SK-N-SH treated with all-trans-retinoic acid at 6 μM for 48 hours (cell line): ENCODE measurements around the gene PDE1C.

Experiments
- ATAC-seq: fragments of 200-7000 bp; cut with Tn5 transposase; 3 replicates; pipeline ENCODE4 v1.9.1; 2020; ENCODE audit warnings: mild to moderate bottlenecking, moderate library complexity
- ARNTL ChIP-seq: fragments of 450-650 bp; formaldehyde crosslinking; IDR thresholded peaks from 2 replicates; pipeline ENCODE4 v1.5.0; 2020; ENCODE audit warnings: low read depth, mild to moderate bottlenecking, moderate library complexity, borderline replicate concordance
- BACH2 ChIP-seq: fragments of 250-450 bp; sonication (Bioruptor Pico); IDR thresholded peaks from 2 replicates; pipeline ENCODE4 v1.9.0; 2021; ENCODE audit warnings: mild to moderate bottlenecking, borderline replicate concordance
- CSDC2 ChIP-seq: fragments of 250-450 bp; sonication (Bioruptor Pico); IDR thresholded peaks from 2 replicates; pipeline ENCODE4 v1.5.0; 2020; ENCODE audit warnings: mild to moderate bottlenecking, moderate library complexity
- CSRNP3 ChIP-seq: fragments of 250-450 bp; sonication (Bioruptor Pico); IDR thresholded peaks from 2 replicates; pipeline ENCODE4 v1.5.1; 2021; ENCODE audit warnings: mild to moderate bottlenecking, moderate library complexity
- ESRRG ChIP-seq: fragments of 250-450 bp; sonication (Bioruptor Pico); IDR thresholded peaks from 2 replicates; pipeline ENCODE4 v1.6.1; 2021; ENCODE audit warnings: mild to moderate bottlenecking
- GLIS3 ChIP-seq: fragments of 250-450 bp; sonication (Bioruptor Pico); IDR thresholded peaks from 2 replicates; pipeline ENCODE4 v1.5.0; 2020; ENCODE audit warnings: mild to moderate bottlenecking, moderate library complexity
- ISL1 ChIP-seq: fragments of 250-450 bp; sonication (Bioruptor Pico); IDR thresholded peaks from 2 replicates; pipeline ENCODE4 v2.1.2; 2022; ENCODE audit warnings: mild to moderate bottlenecking, moderate library complexity
- OSR1 ChIP-seq: fragments of 250-450 bp; sonication (Bioruptor Pico); IDR thresholded peaks from 2 replicates; pipeline ENCODE4 v1.8.0; 2022; ENCODE audit warnings: moderate library complexity, mild to moderate bottlenecking, inconsistent platforms
- PPARA ChIP-seq: fragments of 250-450 bp; sonication (Bioruptor Pico); IDR thresholded peaks from 2 replicates; pipeline ENCODE4 v1.5.0; 2020; ENCODE audit warnings: mild to moderate bottlenecking, borderline replicate concordance
- RARB ChIP-seq: fragments of 250-450 bp; sonication (Bioruptor Pico); IDR thresholded peaks from 2 replicates; pipeline ENCODE4 v1.8.0; 2021; ENCODE audit warnings: mild to moderate bottlenecking, moderate library complexity
- SNAI2 ChIP-seq: fragments of 250-450 bp; sonication (Bioruptor Pico); IDR thresholded peaks from 2 replicates; pipeline ENCODE4 v1.5.0; 2020; ENCODE audit warnings: mild to moderate bottlenecking, moderate library complexity
- TCF4 ChIP-seq: fragments of 250-450 bp; sonication (Bioruptor Pico); IDR thresholded peaks from 2 replicates; pipeline ENCODE4 v1.8.0; 2021; ENCODE audit warnings: mild to moderate bottlenecking, moderate library complexity, borderline replicate concordance
- TOX ChIP-seq: fragments of 250-450 bp; sonication (Bioruptor Pico); IDR thresholded peaks from 2 replicates; pipeline ENCODE4 v1.8.0; 2021; ENCODE audit warnings: mild to moderate bottlenecking, moderate library complexity, borderline replicate concordance
- ZC3H10 ChIP-seq: fragments of 250-450 bp; sonication (Bioruptor Pico); IDR thresholded peaks from 2 replicates; pipeline ENCODE4 v1.5.1; 2021; ENCODE audit warnings: mild to moderate bottlenecking, moderate library complexity
- ZFP3 ChIP-seq: fragments of 250-450 bp; sonication (Bioruptor Pico); IDR thresholded peaks from 2 replicates; pipeline ENCODE4 v1.5.0; 2020; ENCODE audit warnings: mild to moderate bottlenecking, moderate library complexity
- ZFP30 ChIP-seq: fragments of 450-650 bp; formaldehyde crosslinking; IDR thresholded peaks from 2 replicates; pipeline ENCODE4 v1.5.0; 2022; ENCODE audit warnings: mild to moderate bottlenecking, moderate library complexity
- ZNF565 ChIP-seq: fragments of 450-650 bp; formaldehyde crosslinking; conservative IDR thresholded peaks from 2 replicates; pipeline ENCODE4 v1.5.0; 2020; ENCODE audit warnings: low read depth, mild to moderate bottlenecking, moderate library complexity
- ZNF70 ChIP-seq: fragments of 450-650 bp; formaldehyde crosslinking; IDR thresholded peaks from 2 replicates; pipeline ENCODE4 v1.5.0; 2020; ENCODE audit warnings: mild to moderate bottlenecking, moderate library complexity
- ZNF8 ChIP-seq: fragments of 450-650 bp; formaldehyde crosslinking; IDR thresholded peaks from 2 replicates; pipeline ENCODE4 v1.5.0; 2020; ENCODE audit warnings: mild to moderate bottlenecking, moderate library complexity
- TF ChIP-seq, protein P1 (sequence below): fragments of 250-450 bp; sonication (Bioruptor Pico); IDR thresholded peaks from 2 replicates; pipeline ENCODE4 v1.8.0; 2020; ENCODE audit warnings: mild to moderate bottlenecking, moderate library complexity, borderline replicate concordance
- TF ChIP-seq, protein P2 (sequence below): fragments of 250-450 bp; sonication (Bioruptor Pico); IDR thresholded peaks from 2 replicates; pipeline ENCODE4 v1.8.0; 2021; ENCODE audit warnings: low read depth, mild to moderate bottlenecking, moderate library complexity, borderline replicate concordance
- TF ChIP-seq, protein P3 (sequence below): fragments of 250-450 bp; sonication (Bioruptor Pico); IDR thresholded peaks from 2 replicates; pipeline ENCODE4 v1.5.1; 2020; ENCODE audit warnings: low read depth, mild to moderate bottlenecking, moderate library complexity

The PDE1C gene

GRCh38 chr7:31710171-31710570 lies 360.0 kb downstream of the PDE1C start:
- no peak for ATAC-seq
- TF ChIP-seq ZNF70 (CRISPR knock-in tag), result no peak
- no peak for TF ChIP-seq RARB
- TF ChIP-seq, all 23 proteins: peak for 0

GRCh38 chr7:31707089-31707488 lies 363.1 kb downstream of the PDE1C start:
- no peak for TF ChIP-seq ZFP30 (CRISPR knock-in tag)
- no peak for TF ChIP-seq GLIS3 (CRISPR knock-in tag)
- TF ChIP-seq ZNF70 (CRISPR knock-in tag), result no peak
- no peak for TF ChIP-seq ZNF8 (CRISPR knock-in tag)
- TF ChIP-seq CSRNP3, result no peak
- TF ChIP-seq, protein P1, sequence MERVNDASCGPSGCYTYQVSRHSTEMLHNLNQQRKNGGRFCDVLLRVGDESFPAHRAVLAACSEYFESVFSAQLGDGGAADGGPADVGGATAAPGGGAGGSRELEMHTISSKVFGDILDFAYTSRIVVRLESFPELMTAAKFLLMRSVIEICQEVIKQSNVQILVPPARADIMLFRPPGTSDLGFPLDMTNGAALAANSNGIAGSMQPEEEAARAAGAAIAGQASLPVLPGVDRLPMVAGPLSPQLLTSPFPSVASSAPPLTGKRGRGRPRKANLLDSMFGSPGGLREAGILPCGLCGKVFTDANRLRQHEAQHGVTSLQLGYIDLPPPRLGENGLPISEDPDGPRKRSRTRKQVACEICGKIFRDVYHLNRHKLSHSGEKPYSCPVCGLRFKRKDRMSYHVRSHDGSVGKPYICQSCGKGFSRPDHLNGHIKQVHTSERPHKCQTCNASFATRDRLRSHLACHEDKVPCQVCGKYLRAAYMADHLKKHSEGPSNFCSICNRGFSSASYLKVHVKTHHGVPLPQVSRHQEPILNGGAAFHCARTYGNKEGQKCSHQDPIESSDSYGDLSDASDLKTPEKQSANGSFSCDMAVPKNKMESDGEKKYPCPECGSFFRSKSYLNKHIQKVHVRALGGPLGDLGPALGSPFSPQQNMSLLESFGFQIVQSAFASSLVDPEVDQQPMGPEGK (CRISPR knock-in tag), result no peak
- TF ChIP-seq ISL1 (CRISPR knock-in tag), result no peak
- TF ChIP-seq ARNTL (CRISPR knock-in tag), result no peak
- no peak for TF ChIP-seq RARB
- TF ChIP-seq ZC3H10 (CRISPR knock-in tag), result no peak
- no peak for TF ChIP-seq PPARA (CRISPR knock-in tag)
- TF ChIP-seq TOX, result no peak
- TF ChIP-seq OSR1, result no peak
- no peak for TF ChIP-seq ZFP3 (CRISPR knock-in tag)
- no peak for TF ChIP-seq ESRRG (CRISPR knock-in tag)
- no peak for TF ChIP-seq SNAI2 (CRISPR knock-in tag)
- TF ChIP-seq ZNF565 (CRISPR knock-in tag), result no peak
- TF ChIP-seq CSDC2 (CRISPR knock-in tag), result no peak
- no peak for TF ChIP-seq TCF4 (CRISPR knock-in tag)
- no peak for ATAC-seq

GRCh38 chr7:31705377-31705776 lies 364.8 kb downstream of the PDE1C start:
- TF ChIP-seq, protein P2, sequence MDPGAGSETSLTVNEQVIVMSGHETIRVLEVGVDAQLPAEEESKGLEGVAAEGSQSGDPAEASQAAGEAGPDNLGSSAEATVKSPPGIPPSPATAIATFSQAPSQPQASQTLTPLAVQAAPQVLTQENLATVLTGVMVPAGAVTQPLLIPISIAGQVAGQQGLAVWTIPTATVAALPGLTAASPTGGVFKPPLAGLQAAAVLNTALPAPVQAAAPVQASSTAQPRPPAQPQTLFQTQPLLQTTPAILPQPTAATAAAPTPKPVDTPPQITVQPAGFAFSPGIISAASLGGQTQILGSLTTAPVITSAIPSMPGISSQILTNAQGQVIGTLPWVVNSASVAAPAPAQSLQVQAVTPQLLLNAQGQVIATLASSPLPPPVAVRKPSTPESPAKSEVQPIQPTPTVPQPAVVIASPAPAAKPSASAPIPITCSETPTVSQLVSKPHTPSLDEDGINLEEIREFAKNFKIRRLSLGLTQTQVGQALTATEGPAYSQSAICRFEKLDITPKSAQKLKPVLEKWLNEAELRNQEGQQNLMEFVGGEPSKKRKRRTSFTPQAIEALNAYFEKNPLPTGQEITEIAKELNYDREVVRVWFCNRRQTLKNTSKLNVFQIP (CRISPR knock-in tag), result no peak
- TF ChIP-seq ZC3H10 (CRISPR knock-in tag) (no peak), PPARA (CRISPR knock-in tag) (no peak), ZNF70 (CRISPR knock-in tag) (no peak), ARNTL (CRISPR knock-in tag) (no peak), CSDC2 (CRISPR knock-in tag) (no peak), ZNF565 (CRISPR knock-in tag) (no peak), ISL1 (CRISPR knock-in tag) (no peak), BACH2 (CRISPR knock-in tag) (no peak), SNAI2 (CRISPR knock-in tag) (no peak), TCF4 (CRISPR knock-in tag) (no peak), RARB (no peak), CSRNP3 (no peak), ESRRG (CRISPR knock-in tag) (no peak)
- TF ChIP-seq, protein P3, sequence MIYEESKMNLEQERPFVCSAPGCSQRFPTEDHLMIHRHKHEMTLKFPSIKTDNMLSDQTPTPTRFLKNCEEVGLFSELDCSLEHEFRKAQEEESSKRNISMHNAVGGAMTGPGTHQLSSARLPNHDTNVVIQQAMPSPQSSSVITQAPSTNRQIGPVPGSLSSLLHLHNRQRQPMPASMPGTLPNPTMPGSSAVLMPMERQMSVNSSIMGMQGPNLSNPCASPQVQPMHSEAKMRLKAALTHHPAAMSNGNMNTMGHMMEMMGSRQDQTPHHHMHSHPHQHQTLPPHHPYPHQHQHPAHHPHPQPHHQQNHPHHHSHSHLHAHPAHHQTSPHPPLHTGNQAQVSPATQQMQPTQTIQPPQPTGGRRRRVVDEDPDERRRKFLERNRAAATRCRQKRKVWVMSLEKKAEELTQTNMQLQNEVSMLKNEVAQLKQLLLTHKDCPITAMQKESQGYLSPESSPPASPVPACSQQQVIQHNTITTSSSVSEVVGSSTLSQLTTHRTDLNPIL (CRISPR knock-in tag), result no peak
- TF ChIP-seq, protein P1 (CRISPR knock-in tag), result no peak
- no peak for ATAC-seq
